K562 (cell line): Measurements from ENCODE around the gene TAS2R40. TPM values are rescaled to one million over a fixed set of nuclear protein-coding genes. Genes with fewer than 3 reads are reported as not detected.

Experiments
- ATAC-seq: fragments of 200-7000 bp; cut with Tn5 transposase; 3 replicates; pipeline ENCODE4 v1.9.1; 2020; ENCODE audit warnings: moderate library complexity
- BruUV-seq: library from RNA; stranded (reverse); fragments of 400-500 nt; replicated peaks from 2 replicates; lab custom pipeline; 2021; lab: Mats Ljungman, UMichigan
- CTCF ChIA-PET: fragments of 300-600 bp; formaldehyde crosslinking; extraction: SDS; loops from one replicate; lab custom pipeline; 2021; ENCODE audit warnings: low intra/inter-chr PET ratio; lab: Yijun Ruan, JAX
- POLR2A ChIA-PET: fragments of 300-600, 350-650 bp; sonication (Branson Sonifier 250); formaldehyde crosslinking; extraction: SDS; loops from one replicate; lab custom pipeline; 2021; ENCODE audit warnings: antibody characterized with exemption, inconsistent platforms; lab: Yijun Ruan, JAX
- DNase-seq, 4 experiments: peaks; one replicate each; pipeline versions ENCODE4 v3.0.0 to v3.0.0-alpha.2; 2011 to 2018; ENCODE audit warnings: low spot score in 3 of 4, mixed read lengths in 3 of 4; ENCODE audit errors: extremely low read depth in 1 of 4
- FAIRE-seq: peaks from 2 replicates; lab custom pipeline; 2011; peaks lifted over from hg19 to GRCh38; lab: Jason Lieb, UNC
- H2AFZ ChIP-seq: 2 replicates; pipeline ENCODE4 v1.6.0; 2011; ENCODE audit warnings: low read depth, low read length, control low read depth, inconsistent platforms
- H3K27ac ChIP-seq: fragments of 200-600 bp; 3 replicates; pipeline ENCODE4 v1.8.0; 2011; ENCODE audit warnings: low read depth, mild to moderate bottlenecking, control low read depth, inconsistent platforms, low read length, moderate library complexity, mixed read lengths; ENCODE audit errors: extremely low read depth
- H3K27me3 ChIP-seq, 2 experiments: fragments of 300-600 bp in 1 of 2; 2 replicates in 1 of 2; 3 replicates in 1 of 2; pipeline versions ENCODE4 v1.6.0 to v1.8.0; 2011; ENCODE audit warnings: inconsistent platforms in 2 of 2, low read length in 2 of 2, mild to moderate bottlenecking in 1 of 2, mixed read lengths in 1 of 2, moderate library complexity in 1 of 2; ENCODE audit not compliant: control insufficient read depth in 2 of 2, insufficient read depth in 2 of 2
- H3K36me3 ChIP-seq: fragments of 300-600 bp; 3 replicates; pipeline ENCODE4 v1.8.0; 2011; ENCODE audit warnings: mild to moderate bottlenecking, low read length, inconsistent platforms; ENCODE audit not compliant: control insufficient read depth, insufficient read depth
- H3K4me1 ChIP-seq, 2 experiments: fragments of 200-600 bp in 1 of 2; replicated peaks in 1 of 2; 2 replicates in 1 of 2; 3 replicates in 1 of 2; pipeline versions ENCODE4 v1.5.1 to v1.8.0; 2011; ENCODE audit warnings: inconsistent platforms in 2 of 2, low read length in 2 of 2, mild to moderate bottlenecking in 1 of 2, mixed read lengths in 1 of 2, moderate library complexity in 1 of 2; ENCODE audit not compliant: control insufficient read depth in 2 of 2, insufficient read depth in 2 of 2
- H3K4me2 ChIP-seq: 2 replicates; pipeline ENCODE4 v1.6.1; 2011; ENCODE audit warnings: low read length, control low read depth, inconsistent platforms, mixed read lengths; ENCODE audit not compliant: insufficient read depth
- H3K4me3 ChIP-seq: fragments of 200-600 bp; sonication (generic), shearing (Covaris generic); 2 replicates; pipeline ENCODE4 v1.5.1; 2016; ENCODE audit warnings: control low read depth, inconsistent platforms
- H3K79me2 ChIP-seq: fragments of 200-600 bp; 3 replicates; pipeline ENCODE4 v1.8.0; 2011; ENCODE audit warnings: low read length, inconsistent platforms; ENCODE audit not compliant: control insufficient read depth, insufficient read depth
- H3K9ac ChIP-seq, 2 experiments: 2 replicates each; pipeline versions ENCODE4 v1.6.0 to v1.6.1; 2011; ENCODE audit warnings: low read depth in 2 of 2, low read length in 2 of 2, control low read depth in 1 of 2, inconsistent platforms in 1 of 2, mild to moderate bottlenecking in 1 of 2, mixed read lengths in 1 of 2; ENCODE audit not compliant: insufficient read depth in 1 of 2
- H3K9me1 ChIP-seq: one replicate; pipeline ENCODE4 v1.6.0; 2011; ENCODE audit warnings: inconsistent platforms, mild to moderate bottlenecking, low read length, moderate library complexity; ENCODE audit not compliant: control insufficient read depth, insufficient read depth
- H3K9me3 ChIP-seq: replicated peaks from 2 replicates; pipeline ENCODE4 v1.5.1; 2011; ENCODE audit warnings: low read depth, low read length, inconsistent platforms; ENCODE audit not compliant: control insufficient read depth, insufficient read depth
- H4K20me1 ChIP-seq: replicated peaks from 2 replicates; pipeline ENCODE4 v1.6.1; 2011; ENCODE audit warnings: low read length, inconsistent platforms, mixed read lengths; ENCODE audit not compliant: control insufficient read depth, insufficient read depth
- BRF2 ChIP-seq: IDR thresholded peaks from 3 replicates; pipeline ENCODE4 v1.6.1; 2011; ENCODE audit warnings: borderline replicate concordance, mild to moderate bottlenecking; ENCODE audit not compliant: insufficient read length, insufficient read depth
- CTCF ChIP-seq, 3 experiments: IDR thresholded peaks in 2 of 3; conservative IDR thresholded peaks in 1 of 3; 2 replicates each; pipeline ENCODE4 v1.5.1; 2011 to 2012; ENCODE audit warnings: low read length in 3 of 3, mild to moderate bottlenecking in 3 of 3, control low read depth in 2 of 3, improper control_type of control experiment in 1 of 3, inconsistent platforms in 1 of 3, low read depth in 1 of 3, mixed read lengths in 1 of 3, moderate library complexity in 1 of 3; ENCODE audit not compliant: insufficient read depth in 2 of 3
- FOXK2 ChIP-seq, 2 experiments: fragments of 450-650 bp; IDR thresholded peaks in 1 of 2; conservative IDR thresholded peaks in 1 of 2; 2 replicates each; pipeline ENCODE4 v1.6.1; 2016; ENCODE audit warnings: low read depth in 2 of 2, mild to moderate bottlenecking in 1 of 2
- GTF2E2 ChIP-seq: fragments of 200-800 bp; sonication (Bioruptor generic); IDR thresholded peaks from 2 replicates; pipeline ENCODE4 v1.6.1; 2016; ENCODE audit warnings: missing genetic modification characterization, missing compliant biosample characterization
- TCFL5 ChIP-seq: fragments of 250-450 bp; sonication (Bioruptor Pico); conservative IDR thresholded peaks from 2 replicates; pipeline ENCODE4 v1.6.1; 2021; ENCODE audit warnings: mild to moderate bottlenecking, moderate library complexity, matching md5 sums
- THRB ChIP-seq: fragments of 450-650 bp; formaldehyde crosslinking; conservative IDR thresholded peaks from 2 replicates; pipeline ENCODE4 v1.4.0; 2022; ENCODE audit warnings: mild to moderate bottlenecking, missing genetic modification characterization
- YY1 ChIP-seq, 3 experiments: IDR thresholded peaks; 2 replicates each; pipeline ENCODE4 v1.6.1; 2011; ENCODE audit warnings: low read length in 2 of 3, mild to moderate bottlenecking in 2 of 3, moderate library complexity in 2 of 3, borderline replicate concordance in 1 of 3, control low read depth in 1 of 3, low read depth in 1 of 3; ENCODE audit not compliant: insufficient read depth in 3 of 3, insufficient replicate concordance in 2 of 3, control insufficient read depth in 1 of 3, insufficient read length in 1 of 3; ENCODE audit errors: extremely low read depth in 1 of 3
- ZNF277 ChIP-seq: fragments of 250-450 bp; sonication (Bioruptor Pico); IDR thresholded peaks from 2 replicates; pipeline ENCODE4 v1.8.0; 2022; ENCODE audit warnings: inconsistent platforms, mild to moderate bottlenecking, moderate library complexity, borderline replicate concordance
- ZNF639 ChIP-seq, 2 experiments: fragments of 200-800 bp in 1 of 2; sonication (Bioruptor generic) in 1 of 2; sonication (generic) in 1 of 2; formaldehyde crosslinking in 1 of 2; IDR thresholded peaks in 1 of 2; conservative IDR thresholded peaks in 1 of 2; 2 replicates each; pipeline versions ENCODE4 v1.5.0 to v1.6.1; 2016 to 2020; ENCODE audit warnings: missing compliant biosample characterization in 1 of 2, missing genetic modification characterization in 1 of 2, missing genetic modification reagents in 1 of 2
- WGBS: fragments of 100-300 bp; shearing (Covaris generic); methylation state at CpG from one replicate; pipeline ENCODE4 v1.1.6; 2016; ENCODE audit warnings: low coverage, mixed read lengths; ENCODE audit not compliant: insufficient coverage; ENCODE audit errors: missing lambda C conversion rate; 5-methylcytosine and 5-hydroxymethylcytosine counted together
- in situ Hi-C: fragments of 300-500 bp; cut with MboI; formaldehyde crosslinking; loops from 4 replicates; pipeline ENCODE4 v1.15.0; 2018; ENCODE audit warnings: inconsistent platforms, mixed read lengths
- intact Hi-C: fragments of 100-400 bp; cut with micrococcal nuclease; formaldehyde crosslinking; loops from 2 replicates; pipeline ENCODE4 v1.14.2; 2022
- polyA plus RNA-seq, 8 experiments: library from polyadenylated mRNA; depleted of rRNA in 4 of 8; stranded (reverse) in 5 of 8; unstranded in 3 of 8; fragments of >200 nt; fragmentation: Nextera tagmentation in 2 of 8; fragmentation: Illumina TruSeq in 1 of 8; extraction: Ambion mirVana in 2 of 8; extraction: Trizol in 1 of 8; gene quantifications; 2 replicates each; pipeline versions ENCODE4 v1.2.1 to v1.2.3, GENCODE V29; 2011 to 2014; ENCODE audit warnings: inconsistent platforms in 1 of 8, missing spikeins in 1 of 8
- total RNA-seq, 7 experiments: library from RNA; depleted of rRNA in 6 of 7; stranded (reverse); fragments of >200 nt in 6 of 7; fragmentation: Illumina TruSeq in 2 of 7; extraction: Trizol in 2 of 7; gene quantifications; 2 replicates each; pipeline versions ENCODE4 v1.2.1 to v1.2.3, GENCODE V29; 2011 to 2021; ENCODE audit warnings: low replicate concordance in 1 of 7

The TAS2R40 gene
- total and polyA plus RNA-seq, 9 of the 15 experiments (the other 6 are each of a cell fraction or from before 2014, with no cell fraction given) = not detected

- H3K4me2 ChIP-seq = peak overlapping the region; percentile 62
- no peaks in the 10 kb centered on the region for H3K9me1 ChIP-seq
- BruUV-seq = no TSS peak
- DNase-seq (peak; percentile 57 to 72 (median 66)), FAIRE-seq (no peak), ATAC-seq (peak; percentile 82)
- H3K36me3 ChIP-seq = no peaks in the 10 kb centered on the region
- ChIA-PET CTCF (no interaction called here), POLR2A (interaction anchor here (0.6 to 1.7 kb wide), 5 partner anchors 8 to 401 kb away, joined by 3 to 8 read pairs (median 3); no protein-coding TSS in a partner anchor)
- H3K9ac ChIP-seq = peak overlapping the region; percentile 58 to 61; a peak in 3 of 4 replicates
- no peaks in the 10 kb centered on the region for H3K79me2 ChIP-seq
- no peak overlapping the region for H3K4me3 ChIP-seq
- intact Hi-C loops (no loop called here), in situ Hi-C loops (no loop called here)
- H3K27me3 ChIP-seq = no peaks in the 10 kb centered on the region
- WGBS = 70% methylated on average over 3 of the region's 3 CpGs
- H4K20me1 ChIP-seq = no peaks in the 10 kb centered on the region
- H3K27ac ChIP-seq = peak overlapping the region; percentile 84
- 0 out of 2 replicates have a peak, but pooled peaks cover 1% of the 10 kb centered on the region for H3K9me3 ChIP-seq
- H2AFZ ChIP-seq = peak overlapping the region; percentile 89
- H3K4me1 ChIP-seq = peaks cover 5 to 43% of the 10 kb centered on the region in 2 experiments; a peak in 4 of 5 replicates
- TF ChIP-seq THRB (CRISPR knock-in tag) = no peak
- TF ChIP-seq BRF2 = no peak
- TF ChIP-seq ZNF639 (CRISPR knock-in tag; conservative IDR thresholded peaks at IDR 0.05 in 1 of 2, IDR thresholded peaks at IDR 0.05 in 1 of 2) = 0 out of 4 replicates have a peak, but pooled peaks of 1 of the 2 experiments have one; percentile 3
- TF ChIP-seq GTF2E2 (tag) = no peak
- no peak for TF ChIP-seq TCFL5
- peak; percentile 60 to 63; a peak in 2 of 4 replicates for TF ChIP-seq FOXK2 (conservative IDR thresholded peaks at IDR 0.05 in 1 of 2, IDR thresholded peaks at IDR 0.05 in 1 of 2; ENCODE audit: low read depth in 2 of 2)
- peak; percentile 58 to 68 (median 60) for TF ChIP-seq CTCF (IDR thresholded peaks at IDR 0.05 in 2 of 3, conservative IDR thresholded peaks at IDR 0.05 in 1 of 3; ENCODE audit: insufficient read depth in 2 of 3, low read depth in 1 of 3, low read length in 3 of 3)
- TF ChIP-seq ZNF277 (CRISPR knock-in tag) = no peak
- peak in 1 of 3 experiments; percentile 43 for TF ChIP-seq YY1 (IDR thresholded peaks at IDR 0.05; ENCODE audit: borderline replicate concordance in 1 of 3, control insufficient read depth in 1 of 3, extremely low read depth in 1 of 3, insufficient read depth in 3 of 3, insufficient read length in 1 of 3, insufficient replicate concordance in 2 of 3, low read depth in 1 of 3, low read length in 2 of 3)
Measured at GRCh38 chr7:143256325-143256724, 34.5 kb downstream of the TAS2R40 start.
